Measurements from ENCODE around the gene TPM1.

GRCh38 chr15:63012444-63012843 lies 30.1 kb upstream of the TPM1 start:
- TF ChIP-seq CTCF (IDR thresholded peaks at IDR 0.05 in 2 of 3, conservative IDR thresholded peaks at IDR 0.05 in 1 of 3; ENCODE audit: borderline replicate concordance in 1 of 3, insufficient read depth in 1 of 3, low read depth in 2 of 3, low read length in 2 of 3) (no peak), POLR2A (IDR thresholded peaks at IDR 0.05; ENCODE audit: borderline replicate concordance, extremely low read depth, insufficient read depth, insufficient read length) (no peak), ZBTB33 (IDR thresholded peaks at IDR 0.05; ENCODE audit: extremely low read depth, insufficient replicate concordance, low read length) (no peak), EZH2phosphoT487 (IDR thresholded peaks at IDR 0.05; ENCODE audit: borderline replicate concordance) (no peak), EZH2 (IDR thresholded peaks at IDR 0.05) (no peak), SRF (IDR thresholded peaks at IDR 0.05; ENCODE audit: low read depth) (no peak), ATF3 (IDR thresholded peaks at IDR 0.05) (no peak)

Data from HCT116 (cell line).